Activated naive CD4-positive, alpha-beta T cell treated with anti-CD3 and anti-CD28 coated beads, Interleukin-2, amount 50 U/mL, for 24 hours (primary cell): ENCODE measurements around the gene ADAM23.

Experiments used
- H3K27ac Mint-ChIP-seq: one replicate; pipeline ENCODE4 v1.8.0; 2021; ENCODE audit warnings: mild to moderate bottlenecking, mixed read lengths
- H3K27me3 Mint-ChIP-seq: one replicate; pipeline ENCODE4 v1.8.0; 2021; ENCODE audit warnings: mixed read lengths
- H3K36me3 Mint-ChIP-seq: one replicate; pipeline ENCODE4 v1.8.0; 2021; ENCODE audit warnings: mixed read lengths
- H3K4me1 Mint-ChIP-seq: one replicate; pipeline ENCODE4 v1.8.0; 2021; ENCODE audit warnings: mixed read lengths
- H3K4me3 Mint-ChIP-seq: one replicate; pipeline ENCODE4 v1.8.0; 2021; ENCODE audit warnings: mild to moderate bottlenecking, mixed read lengths
- H3K9me3 Mint-ChIP-seq: one replicate; pipeline ENCODE4 v1.8.0; 2021; ENCODE audit warnings: mixed read lengths

ADAM23 gene

GRCh38 chr2:206471524-206472062 is 28.3 kb downstream of the ADAM23 start:
- peaks cover 2% of the 10 kb centered on the region for H3K36me3 Mint-ChIP-seq
- no peak overlapping the region for H3K27ac Mint-ChIP-seq
- peaks cover 11% of the 10 kb centered on the region for H3K27me3 Mint-ChIP-seq
- peaks cover 17% of the 10 kb centered on the region for H3K9me3 Mint-ChIP-seq
- no peak overlapping the region for H3K4me3 Mint-ChIP-seq
- no peaks in the 10 kb centered on the region for H3K4me1 Mint-ChIP-seq

DNA sequence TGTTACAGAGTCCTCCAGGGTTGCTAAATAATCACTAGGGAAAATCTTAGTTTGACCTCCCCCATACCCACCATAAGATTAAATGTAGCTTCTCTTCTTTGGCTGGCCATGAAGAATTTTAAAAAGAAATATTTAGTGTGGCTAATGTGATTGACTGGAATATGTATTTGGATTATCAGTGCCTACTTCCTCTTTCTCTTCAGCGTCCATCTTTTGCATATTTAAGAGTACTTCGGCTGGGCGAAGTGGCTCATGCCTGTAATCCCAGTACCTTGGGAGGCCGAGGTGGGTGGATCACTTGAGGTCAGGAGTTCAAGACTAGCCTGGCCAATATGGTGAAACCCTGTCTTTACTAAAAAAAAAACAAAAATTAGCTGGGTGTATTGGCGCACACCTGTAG is 28.8 kb downstream of the ADAM23 start:
- no peaks in the 10 kb centered on the region for H3K4me1 Mint-ChIP-seq
- peaks cover 2% of the 10 kb centered on the region for H3K36me3 Mint-ChIP-seq
- peaks cover 9% of the 10 kb centered on the region for H3K27me3 Mint-ChIP-seq
- no peak overlapping the region for H3K27ac Mint-ChIP-seq
- H3K4me3 Mint-ChIP-seq: no peak overlapping the region
- H3K9me3 Mint-ChIP-seq: peaks cover 17% of the 10 kb centered on the region

DNA sequence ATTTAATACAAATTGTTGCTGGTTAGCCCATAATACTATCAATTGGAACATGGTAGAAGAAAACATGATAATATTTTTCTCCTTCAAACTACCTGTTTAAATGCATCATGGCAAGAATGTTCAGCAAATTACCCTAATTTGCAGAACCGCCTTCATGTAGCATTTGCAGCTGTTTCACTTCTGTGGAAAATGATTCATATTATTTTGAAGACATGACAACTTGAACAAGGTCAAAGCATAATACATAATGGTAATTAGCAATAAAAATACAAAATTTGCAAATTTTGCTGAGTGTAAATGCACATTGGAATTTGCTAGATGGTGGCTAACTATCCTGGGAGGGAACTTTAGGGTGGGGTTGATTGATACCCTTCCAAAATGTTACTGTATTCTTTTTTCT is 30.8 kb downstream of the ADAM23 start:
- Mint-ChIP-seq H3K36me3 (no peaks in the 10 kb centered on the region), H3K27ac (no peak overlapping the region), H3K4me1 (no peaks in the 10 kb centered on the region), H3K27me3 (peaks cover 6% of the 10 kb centered on the region), H3K4me3 (no peak overlapping the region), H3K9me3 (peaks cover 9% of the 10 kb centered on the region)

GRCh38 chr2:206477296-206477695 is 34.0 kb downstream of the ADAM23 start:
- Mint-ChIP-seq H3K36me3 (no peaks in the 10 kb centered on the region), H3K4me1 (no peaks in the 10 kb centered on the region), H3K27ac (no peak overlapping the region), H3K4me3 (no peak overlapping the region), H3K9me3 (no peaks in the 10 kb centered on the region), H3K27me3 (peaks cover 11% of the 10 kb centered on the region)

DNA sequence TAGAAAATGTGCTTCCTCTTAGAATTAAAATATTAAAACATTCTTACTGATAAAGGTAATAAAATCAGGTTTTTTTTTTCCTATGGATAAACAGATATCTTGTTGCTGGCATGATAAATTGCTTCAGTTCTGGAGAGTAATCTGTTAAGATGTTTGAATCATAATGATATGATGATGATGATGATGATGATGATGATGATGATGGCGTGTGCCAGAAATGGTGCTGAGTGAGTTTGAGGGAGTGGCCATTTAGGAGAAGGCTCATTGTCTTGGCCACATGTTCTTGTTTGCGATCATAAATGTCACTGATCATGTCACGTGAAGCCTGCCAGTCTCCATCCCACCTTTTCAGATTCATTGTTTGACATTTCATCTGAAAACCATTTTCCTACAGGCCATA is 35.0 kb downstream of the ADAM23 start:
- H3K27me3 Mint-ChIP-seq: peaks cover 11% of the 10 kb centered on the region
- H3K27ac Mint-ChIP-seq: no peak overlapping the region
- H3K9me3 Mint-ChIP-seq: no peaks in the 10 kb centered on the region
- H3K4me1 Mint-ChIP-seq: no peaks in the 10 kb centered on the region
- H3K36me3 Mint-ChIP-seq: no peaks in the 10 kb centered on the region
- H3K4me3 Mint-ChIP-seq: no peak overlapping the region

DNA sequence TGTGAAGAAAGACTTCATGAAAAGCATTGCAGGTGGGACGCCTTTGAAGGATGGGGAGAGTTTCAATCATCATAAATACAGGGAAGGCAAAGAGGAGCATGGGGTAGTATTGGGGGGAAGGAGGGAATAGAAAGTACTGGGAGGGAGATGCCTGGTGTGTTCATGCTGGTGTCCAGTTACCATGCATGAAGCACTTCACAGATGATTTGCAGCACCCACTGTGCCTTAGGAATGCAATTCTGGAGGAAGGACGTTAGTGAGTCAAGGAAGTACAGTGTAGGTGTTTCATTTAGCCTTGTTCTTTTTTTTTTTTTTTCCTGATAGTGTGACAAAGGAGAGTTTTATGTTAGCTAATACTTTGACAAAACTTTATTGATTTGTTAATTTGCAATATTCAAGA is 36.8 kb downstream of the ADAM23 start:
- Mint-ChIP-seq H3K27me3 (peaks cover 15% of the 10 kb centered on the region), H3K27ac (no peak overlapping the region), H3K4me1 (no peaks in the 10 kb centered on the region), H3K4me3 (no peak overlapping the region), H3K36me3 (no peaks in the 10 kb centered on the region), H3K9me3 (no peaks in the 10 kb centered on the region)

- no peak overlapping the region for H3K4me3 Mint-ChIP-seq
- no peak overlapping the region for H3K27ac Mint-ChIP-seq
- no peaks in the 10 kb centered on the region for H3K9me3 Mint-ChIP-seq
- peaks cover 16% of the 10 kb centered on the region for H3K27me3 Mint-ChIP-seq
- H3K4me1 Mint-ChIP-seq: no peaks in the 10 kb centered on the region
- no peaks in the 10 kb centered on the region for H3K36me3 Mint-ChIP-seq
These were observed 37.3 kb downstream of the ADAM23 start for GRCh38 chr2:206480620-206481019.

DNA sequence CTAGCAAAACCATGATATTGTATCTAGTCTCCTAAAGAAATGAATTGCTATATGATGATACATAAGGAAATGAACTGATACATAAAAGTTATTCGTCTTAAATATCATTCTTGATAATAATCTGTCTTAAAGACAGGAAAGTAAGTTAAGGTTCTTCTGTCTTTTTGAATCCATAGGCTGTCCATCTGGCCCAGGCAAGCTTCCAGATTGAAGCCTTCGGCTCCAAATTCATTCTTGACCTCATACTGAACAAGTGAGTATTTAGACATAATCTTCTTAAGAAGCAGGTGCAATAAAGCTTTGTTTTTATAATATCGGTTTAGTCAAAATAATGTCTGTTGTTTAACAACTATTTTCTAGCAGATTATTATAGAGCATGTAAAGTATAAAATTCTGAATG is 37.7 kb downstream of the ADAM23 start:
- H3K4me1 Mint-ChIP-seq: no peaks in the 10 kb centered on the region
- no peaks in the 10 kb centered on the region for H3K9me3 Mint-ChIP-seq
- no peak overlapping the region for H3K4me3 Mint-ChIP-seq
- peaks cover 17% of the 10 kb centered on the region for H3K27me3 Mint-ChIP-seq
- no peak overlapping the region for H3K27ac Mint-ChIP-seq
- no peaks in the 10 kb centered on the region for H3K36me3 Mint-ChIP-seq

- no peaks in the 10 kb centered on the region for H3K4me1 Mint-ChIP-seq
These were observed 38.8 kb downstream of the ADAM23 start for GRCh38 chr2:206482123-206482522.

GRCh38 chr2:206482633-206483032 is 39.3 kb downstream of the ADAM23 start:
- H3K4me3 Mint-ChIP-seq: no peak overlapping the region
- H3K36me3 Mint-ChIP-seq: no peaks in the 10 kb centered on the region
- H3K27me3 Mint-ChIP-seq: peaks cover 19% of the 10 kb centered on the region
- no peak overlapping the region for H3K27ac Mint-ChIP-seq
- no peaks in the 10 kb centered on the region for H3K9me3 Mint-ChIP-seq
- H3K4me1 Mint-ChIP-seq: no peaks in the 10 kb centered on the region

More at GRCh38 chr2:206482123-206482522, 38.8 kb downstream of the ADAM23 start:
- H3K9me3 Mint-ChIP-seq: no peaks in the 10 kb centered on the region
- no peaks in the 10 kb centered on the region for H3K36me3 Mint-ChIP-seq
- H3K27me3 Mint-ChIP-seq: peaks cover 19% of the 10 kb centered on the region
- H3K27ac Mint-ChIP-seq: no peak overlapping the region
- no peak overlapping the region for H3K4me3 Mint-ChIP-seq

DNA sequence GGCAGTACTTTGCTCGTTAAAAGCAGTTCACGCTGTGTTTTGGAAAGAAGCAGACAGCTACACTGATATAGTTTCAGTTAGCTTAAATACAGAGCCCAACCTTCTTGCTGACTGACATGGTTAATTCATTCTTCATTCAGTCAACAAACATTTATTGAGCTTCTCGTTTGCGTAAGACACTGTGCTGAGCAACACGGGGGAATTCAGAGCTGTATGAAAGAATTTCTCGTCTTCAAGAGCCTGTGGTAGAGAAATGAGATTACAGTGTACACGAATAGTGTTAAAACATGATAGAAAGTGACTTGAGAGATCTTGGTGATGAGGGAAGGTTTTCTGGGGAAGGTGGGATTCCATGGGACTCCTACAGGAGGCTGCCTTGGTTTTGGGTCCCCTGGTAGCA is 44.7 kb downstream of the ADAM23 start:
- peaks cover 21% of the 10 kb centered on the region for H3K27me3 Mint-ChIP-seq
- no peak overlapping the region for H3K4me3 Mint-ChIP-seq
- H3K9me3 Mint-ChIP-seq: no peaks in the 10 kb centered on the region

DNA sequence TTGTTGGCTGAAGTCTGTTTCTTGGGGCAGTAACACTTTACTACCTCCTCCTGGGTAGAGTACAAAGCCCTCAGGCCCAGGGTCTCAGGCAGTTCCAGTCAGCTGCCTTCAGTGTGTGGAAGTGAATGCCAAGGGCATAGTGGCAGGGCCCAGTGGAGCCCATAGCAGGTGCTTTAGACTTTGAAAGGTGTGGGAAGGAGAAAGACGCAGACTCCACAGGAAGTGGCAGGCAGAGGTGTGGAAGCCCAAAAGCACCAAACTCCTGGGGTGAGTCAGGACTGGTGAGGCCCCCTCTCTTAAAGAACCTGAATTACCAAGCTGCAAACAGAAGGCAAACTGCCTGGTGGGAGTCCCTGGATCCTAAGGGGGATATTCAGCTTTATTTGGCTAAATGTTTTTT is 45.3 kb downstream of the ADAM23 start:
- Mint-ChIP-seq H3K4me1 (no peaks in the 10 kb centered on the region), H3K4me3 (no peak overlapping the region), H3K9me3 (no peaks in the 10 kb centered on the region), H3K27ac (no peak overlapping the region), H3K36me3 (no peaks in the 10 kb centered on the region), H3K27me3 (peaks cover 21% of the 10 kb centered on the region)

More for the DNA sequence above, 44.7 kb downstream of the ADAM23 start:
- no peaks in the 10 kb centered on the region for H3K36me3 Mint-ChIP-seq
- no peaks in the 10 kb centered on the region for H3K4me1 Mint-ChIP-seq
- H3K27ac Mint-ChIP-seq: no peak overlapping the region

- H3K4me3 Mint-ChIP-seq: no peak overlapping the region
- H3K4me1 Mint-ChIP-seq: no peaks in the 10 kb centered on the region
- H3K9me3 Mint-ChIP-seq: peaks cover 7% of the 10 kb centered on the region
- H3K27ac Mint-ChIP-seq: no peak overlapping the region
- H3K27me3 Mint-ChIP-seq: peaks cover 8% of the 10 kb centered on the region
- peaks cover 2% of the 10 kb centered on the region for H3K36me3 Mint-ChIP-seq
These were observed 50.7 kb downstream of the ADAM23 start for GRCh38 chr2:206494061-206494460.

GRCh38 chr2:206502729-206503128 is 59.4 kb downstream of the ADAM23 start:
- Mint-ChIP-seq H3K36me3 (no peaks in the 10 kb centered on the region), H3K27ac (no peak overlapping the region), H3K27me3 (peaks cover 5% of the 10 kb centered on the region), H3K9me3 (no peaks in the 10 kb centered on the region), H3K4me1 (no peaks in the 10 kb centered on the region), H3K4me3 (no peak overlapping the region)

- Mint-ChIP-seq H3K36me3 (no peaks in the 10 kb centered on the region), H3K27ac (no peak overlapping the region), H3K9me3 (no peaks in the 10 kb centered on the region), H3K4me3 (no peak overlapping the region), H3K27me3 (peaks cover 14% of the 10 kb centered on the region), H3K4me1 (peaks cover 6% of the 10 kb centered on the region)
These were observed 68.0 kb downstream of the ADAM23 start for GRCh38 chr2:206511283-206511682.

- Mint-ChIP-seq H3K36me3 (no peaks in the 10 kb centered on the region), H3K27me3 (peaks cover 14% of the 10 kb centered on the region)
These were observed 69.7 kb downstream of the ADAM23 start for GRCh38 chr2:206512999-206513398.

GRCh38 chr2:206515580-206515979 is 72.2 kb downstream of the ADAM23 start:
- H3K4me1 Mint-ChIP-seq: peaks cover 6% of the 10 kb centered on the region
- H3K9me3 Mint-ChIP-seq: no peaks in the 10 kb centered on the region
- H3K36me3 Mint-ChIP-seq: no peaks in the 10 kb centered on the region
- no peak overlapping the region for H3K4me3 Mint-ChIP-seq
- H3K27me3 Mint-ChIP-seq: peaks cover 11% of the 10 kb centered on the region
- H3K27ac Mint-ChIP-seq: no peak overlapping the region

More at GRCh38 chr2:206512999-206513398, 69.7 kb downstream of the ADAM23 start:
- no peaks in the 10 kb centered on the region for H3K9me3 Mint-ChIP-seq
- no peak overlapping the region for H3K4me3 Mint-ChIP-seq
- H3K27ac Mint-ChIP-seq: no peak overlapping the region
- peaks cover 6% of the 10 kb centered on the region for H3K4me1 Mint-ChIP-seq
